OCI-LY3 (cell line): ENCODE data around the gene C19orf81.

Experiments used
- EZH2phosphoT487 ChIP-seq: fragments of 200-600 bp; shearing (Covaris generic); IDR thresholded peaks from 2 replicates; pipeline ENCODE4 v1.6.1; 2018; ENCODE audit warnings: antibody characterized with exemption, mixed run types, low read depth
- TF ChIP-seq, protein P1 (sequence below): fragments of 200-600, 300-600 bp; sonication (generic); IDR thresholded peaks from 2 replicates; pipeline ENCODE4 v1.5.1; 2014; ENCODE audit warnings: antibody characterized with exemption, low read length, low read depth

DNA sequence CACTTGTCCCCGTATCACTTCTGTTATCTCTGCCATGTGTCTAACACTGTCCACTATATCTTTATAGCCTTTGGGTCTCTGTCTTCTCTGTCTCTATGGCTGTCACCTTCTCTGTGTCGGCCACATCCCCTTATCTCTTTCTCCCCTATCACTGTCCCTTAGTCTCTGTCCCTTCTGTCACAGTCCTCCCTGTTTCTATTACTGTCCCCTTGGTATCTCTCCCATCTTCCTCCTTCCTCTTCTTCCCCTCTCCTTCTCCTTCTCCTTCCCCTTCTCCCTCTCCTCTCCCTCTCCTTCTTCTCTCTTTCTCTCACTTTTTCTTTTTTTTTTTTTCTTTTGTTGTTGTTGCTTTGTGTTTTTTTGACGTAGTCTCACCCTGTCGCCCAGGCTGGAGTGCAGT lies 46.3 kb upstream of the C19orf81 start:
- TF ChIP-seq, protein P1, sequence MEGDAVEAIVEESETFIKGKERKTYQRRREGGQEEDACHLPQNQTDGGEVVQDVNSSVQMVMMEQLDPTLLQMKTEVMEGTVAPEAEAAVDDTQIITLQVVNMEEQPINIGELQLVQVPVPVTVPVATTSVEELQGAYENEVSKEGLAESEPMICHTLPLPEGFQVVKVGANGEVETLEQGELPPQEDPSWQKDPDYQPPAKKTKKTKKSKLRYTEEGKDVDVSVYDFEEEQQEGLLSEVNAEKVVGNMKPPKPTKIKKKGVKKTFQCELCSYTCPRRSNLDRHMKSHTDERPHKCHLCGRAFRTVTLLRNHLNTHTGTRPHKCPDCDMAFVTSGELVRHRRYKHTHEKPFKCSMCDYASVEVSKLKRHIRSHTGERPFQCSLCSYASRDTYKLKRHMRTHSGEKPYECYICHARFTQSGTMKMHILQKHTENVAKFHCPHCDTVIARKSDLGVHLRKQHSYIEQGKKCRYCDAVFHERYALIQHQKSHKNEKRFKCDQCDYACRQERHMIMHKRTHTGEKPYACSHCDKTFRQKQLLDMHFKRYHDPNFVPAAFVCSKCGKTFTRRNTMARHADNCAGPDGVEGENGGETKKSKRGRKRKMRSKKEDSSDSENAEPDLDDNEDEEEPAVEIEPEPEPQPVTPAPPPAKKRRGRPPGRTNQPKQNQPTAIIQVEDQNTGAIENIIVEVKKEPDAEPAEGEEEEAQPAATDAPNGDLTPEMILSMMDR: no peak
- no peak for TF ChIP-seq EZH2phosphoT487
